Gastroesophageal sphincter (tissue), 3 donors: ENCODE results near the gene HNRNPA0.

Experiments
- CTCF ChIP-seq, 4 experiments: fragments of 200-600 bp in 2 of 4; fragments of 450-650 bp in 2 of 4; sonication (generic) in 1 of 4; IDR thresholded peaks; one replicate each; pipeline ENCODE4 v1.5.1; 2017 to 2019; ENCODE audit warnings: antibody characterized with exemption in 4 of 4, mild to moderate bottlenecking in 2 of 4, moderate library complexity in 2 of 4
- EP300 ChIP-seq: sonication (generic); formaldehyde crosslinking; IDR thresholded peaks from one replicate; pipeline ENCODE4 v1.6.1; 2017; ENCODE audit warnings: antibody characterized with exemption, mild to moderate bottlenecking
- POLR2A ChIP-seq, 2 donors: fragments of 450-650 bp; IDR thresholded peaks; one replicate each; pipeline ENCODE4 v1.6.1; 2017; ENCODE audit warnings: antibody characterized with exemption in 2 of 2, mild to moderate bottlenecking in 2 of 2, moderate library complexity in 1 of 2
- POLR2AphosphoS5 ChIP-seq: sonication (generic); formaldehyde crosslinking; IDR thresholded peaks from one replicate; pipeline ENCODE4 v1.6.1; 2017; ENCODE audit warnings: antibody characterized with exemption

- no peak for TF ChIP-seq CTCF (IDR thresholded peaks at IDR 0.05)
- no peak for TF ChIP-seq POLR2AphosphoS5
- no peak for TF ChIP-seq POLR2A (IDR thresholded peaks at IDR 0.05)
- no peak for TF ChIP-seq EP300
Measured at GRCh38 chr5:137782055-137782454, 27.9 kb upstream of the HNRNPA0 start.
